Measurements from ENCODE around the gene CHD8.
"Not testable (repeated sequence)": the region's sequence is repeated elsewhere in the genome, so short reads cannot be mapped to it uniquely, and the experiment has no call there.

Gene CHD8

GRCh38 chr14:21455912-21456667, at the start of gene CHD8:
TSS of gene CHD8 (minus strand) at chr14:21456123. CDS start at chr14:21431643, 24,480 bp downstream.
- DNase-seq (ENCODE audit: low read depth, low spot score): peak; percentile 100

- DNase-seq (ENCODE audit: low read depth, low spot score): no peak
Measured at GRCh38 chr14:21505012-21505553, 49.2 kb upstream of the CHD8 start.

GRCh38 chr14:21503376-21503775, 47.5 kb upstream of the CHD8 start:
- no peak for DNase-seq (ENCODE audit: low read depth, low spot score)

- no peak for DNase-seq (ENCODE audit: low read depth, low spot score)
Measured at GRCh38 chr14:21501568-21501967, 45.6 kb upstream of the CHD8 start.

- peak; percentile 64 for DNase-seq (ENCODE audit: low read depth, low spot score)
Measured at GRCh38 chr14:21498540-21499526, 42.9 kb upstream of the CHD8 start.

GRCh38 chr14:21496453-21496852, 40.5 kb upstream of the CHD8 start:
- no peak for DNase-seq (ENCODE audit: low read depth, low spot score)

GRCh38 chr14:21494902-21495762, 39.2 kb upstream of the CHD8 start:
- peak; percentile 39 for DNase-seq (ENCODE audit: low read depth, low spot score)

GRCh38 chr14:21486640-21487087, 30.7 kb upstream of the CHD8 start:
- DNase-seq (ENCODE audit: low read depth, low spot score): peak; percentile 83

GRCh38 chr14:21476925-21477681, 21.2 kb upstream of the CHD8 start, which contains the start of the genes RAB2B and TOX4:
TSS of gene RAB2B (minus strand) at chr14:21476959. CDS start at chr14:21476872, 87 bp downstream.
TSS of gene TOX4 (plus strand) at chr14:21477195. CDS start at chr14:21477279, 84 bp downstream.
- DNase-seq (ENCODE audit: low read depth, low spot score): peak; percentile 99

- peak; percentile 89 for DNase-seq (ENCODE audit: low read depth, low spot score)
Measured at GRCh38 chr14:21476523-21476924, 20.6 kb upstream of the CHD8 start.

- no peak for DNase-seq (ENCODE audit: low read depth, low spot score)
Measured at GRCh38 chr14:21475767-21476522, 20.0 kb upstream of the CHD8 start.

- peak; percentile 32 for DNase-seq (ENCODE audit: low read depth, low spot score)
Measured at GRCh38 chr14:21467616-21468015, 11.7 kb upstream of the CHD8 start.

GRCh38 chr14:21455592-21455911, 371 bp downstream of the CHD8 start:
- DNase-seq (ENCODE audit: low read depth, low spot score): no peak

- DNase-seq (ENCODE audit: low read depth, low spot score): peak; percentile 19
Measured at GRCh38 chr14:21454843-21455544, 929 bp downstream of the CHD8 start.

GRCh38 chr14:21449899-21450216, 6.1 kb downstream of the CHD8 start:
- DNase-seq (ENCODE audit: low read depth, low spot score): no peak

GRCh38 chr14:21442657-21443056, 13.3 kb downstream of the CHD8 start:
- DNase-seq (ENCODE audit: low read depth, low spot score): not testable (repeated sequence)

- no peak for DNase-seq (ENCODE audit: low read depth, low spot score)
Measured at GRCh38 chr14:21440859-21441258, 15.1 kb downstream of the CHD8 start.

GRCh38 chr14:21437063-21437901, 18.6 kb downstream of the CHD8 start:
- peak; percentile 99 for DNase-seq (ENCODE audit: low read depth, low spot score)
